GM12878 (cell line): Measurements from ENCODE around the gene PTTG1. TPM values are rescaled to one million over a fixed set of nuclear protein-coding genes. Genes with fewer than 3 reads are reported as not detected.
A peak's percentile ranks its signal among the peaks of the same experiment; 100 is the strongest.

Experiments used
- ATF7 ChIP-seq: fragments of 450-650 bp; IDR thresholded peaks from 2 replicates; pipeline ENCODE4 v1.6.1; 2016; ENCODE audit warnings: low read depth, mild to moderate bottlenecking
- BACH1 ChIP-seq: fragments of 450-650 bp; IDR thresholded peaks from 2 replicates; pipeline ENCODE4 v1.6.1; 2017; ENCODE audit warnings: mild to moderate bottlenecking, borderline replicate concordance
- BCL11A ChIP-seq: IDR thresholded peaks from 2 replicates; pipeline ENCODE4 v1.6.1; 2011; ENCODE audit warnings: low read depth, low read length
- BHLHE40 ChIP-seq, 2 experiments: fragments of 450-650 bp in 1 of 2; IDR thresholded peaks; 2 replicates each; pipeline ENCODE4 v1.6.1; 2011 to 2017; ENCODE audit warnings: low read depth in 2 of 2, borderline replicate concordance in 1 of 2, improper control_type of control experiment in 1 of 2, low read length in 1 of 2, mild to moderate bottlenecking in 1 of 2
- EP300 ChIP-seq, 2 experiments: fragments of 150-350 bp in 1 of 2; IDR thresholded peaks; 2 replicates each; pipeline ENCODE4 v1.6.1; 2011 to 2012; ENCODE audit warnings: low read depth in 2 of 2, low read length in 2 of 2, borderline replicate concordance in 1 of 2, improper control_type of control experiment in 1 of 2, inconsistent platforms in 1 of 2; ENCODE audit not compliant: control insufficient read depth in 1 of 2
- IKZF2 ChIP-seq, 2 experiments: fragments of 450-650 bp; IDR thresholded peaks; 2 replicates each; pipeline ENCODE4 v1.6.1; 2017; ENCODE audit warnings: mild to moderate bottlenecking in 2 of 2, moderate library complexity in 2 of 2
- NKRF ChIP-seq: fragments of 450-650 bp; conservative IDR thresholded peaks from 2 replicates; pipeline ENCODE4 v1.6.1; 2017; ENCODE audit warnings: mild to moderate bottlenecking, moderate library complexity
- SMAD1 ChIP-seq: fragments of 450-650 bp; IDR thresholded peaks from 2 replicates; pipeline ENCODE4 v1.6.1; 2018; ENCODE audit warnings: mild to moderate bottlenecking, low read depth; ENCODE audit not compliant: partially characterized antibody
- ZNF217 ChIP-seq: fragments of 450-650 bp; IDR thresholded peaks from 2 replicates; pipeline ENCODE4 v1.6.1; 2017; ENCODE audit warnings: antibody characterized with exemption, mild to moderate bottlenecking
- polyA plus RNA-seq, 11 experiments: library from polyadenylated mRNA; depleted of rRNA in 4 of 11; unstranded in 6 of 11; stranded (reverse) in 5 of 11; fragments of >200 nt; fragmentation: Nextera tagmentation in 4 of 11; fragmentation: Illumina TruSeq in 1 of 11; extraction: Ambion mirVana in 4 of 11; extraction: Trizol in 1 of 11; gene quantifications; 1 replicate in 1 of 11; 2 replicates in 10 of 11; pipeline versions ENCODE4 v1.2.1 to v1.2.3, GENCODE V29; 2011 to 2016; ENCODE audit warnings: inconsistent platforms in 2 of 11, missing spikeins in 2 of 11, low read depth in 1 of 11
- total RNA-seq, 4 experiments: library from RNA; depleted of rRNA in 3 of 4; stranded (reverse); fragments of >200 nt in 3 of 4; fragmentation: Illumina TruSeq in 1 of 4; extraction: Trizol in 1 of 4; gene quantifications; 2 replicates each; pipeline versions ENCODE4 v1.2.1 to v1.2.3, GENCODE V29; 2013 to 2021

Gene PTTG1
- total and polyA plus RNA-seq, 10 of the 15 experiments (the other 5 are each of a cell fraction or from before 2014, with no cell fraction given), result 154 to 1,033 (median 377) TPM

GRCh38 chr5:160419458-160420330 lies 2.0 kb upstream of the PTTG1 start (continued):
- 0 out of 4 replicates have a peak, but pooled peaks of 1 of the 2 experiments have one; percentile 17 for TF ChIP-seq BHLHE40 (IDR thresholded peaks at IDR 0.05; ENCODE audit: borderline replicate concordance in 1 of 2, low read depth in 2 of 2, low read length in 1 of 2)
- peak; percentile 70 for TF ChIP-seq SMAD1
- peak in 1 of 2 experiments; percentile 39; a peak in 1 of 4 replicates for TF ChIP-seq EP300 (IDR thresholded peaks at IDR 0.05; ENCODE audit: borderline replicate concordance in 1 of 2, control insufficient read depth in 1 of 2, low read depth in 2 of 2, low read length in 2 of 2)
- TF ChIP-seq BACH1, result no peak
- TF ChIP-seq IKZF2 (IDR thresholded peaks at IDR 0.05), result peak; percentile 39 to 48
- no peak for TF ChIP-seq ZNF217
- TF ChIP-seq ATF7, result 0 out of 2 replicates have a peak, but pooled peaks have one; percentile 55
- TF ChIP-seq NKRF, result 0 out of 2 replicates have a peak, but pooled peaks have one; percentile 30
- peak; percentile 39; the same call in 1 of the 2 replicates for TF ChIP-seq BCL11A
